Hematopoietic multipotent progenitor cell treated with erythropoietin and hydrocortisone succinate and interleukin-3 and kit ligand, for 15 days (in vitro differentiated cells): Measurements from ENCODE around the gene ACD.

ENCODE experiments used
- DNase-seq: peaks from one replicate; pipeline ENCODE4 v3.0.0-alpha.2; 2015; ENCODE audit warnings: low spot score

The ACD gene

DNA sequence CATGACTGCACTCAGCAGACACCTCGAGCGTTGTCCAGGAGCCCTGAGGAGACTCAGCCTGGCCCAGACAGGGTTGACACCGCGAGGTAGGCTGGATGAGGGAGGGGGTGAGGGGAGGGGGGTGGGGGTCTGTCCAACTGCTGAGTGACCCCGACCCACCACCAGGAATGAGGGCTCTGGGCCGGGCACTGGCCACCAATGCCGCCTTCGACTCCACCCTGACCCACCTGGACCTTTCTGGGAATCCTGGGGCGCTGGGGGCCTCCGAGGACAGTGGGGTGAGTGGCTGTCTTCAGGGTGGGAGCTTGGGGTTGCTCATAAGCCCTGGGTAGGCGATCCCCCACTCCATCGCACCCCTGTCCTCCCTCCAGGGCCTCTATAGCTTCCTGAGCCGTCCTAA is 12.4 kb downstream of the ACD start:
- no peak for DNase-seq

DNA sequence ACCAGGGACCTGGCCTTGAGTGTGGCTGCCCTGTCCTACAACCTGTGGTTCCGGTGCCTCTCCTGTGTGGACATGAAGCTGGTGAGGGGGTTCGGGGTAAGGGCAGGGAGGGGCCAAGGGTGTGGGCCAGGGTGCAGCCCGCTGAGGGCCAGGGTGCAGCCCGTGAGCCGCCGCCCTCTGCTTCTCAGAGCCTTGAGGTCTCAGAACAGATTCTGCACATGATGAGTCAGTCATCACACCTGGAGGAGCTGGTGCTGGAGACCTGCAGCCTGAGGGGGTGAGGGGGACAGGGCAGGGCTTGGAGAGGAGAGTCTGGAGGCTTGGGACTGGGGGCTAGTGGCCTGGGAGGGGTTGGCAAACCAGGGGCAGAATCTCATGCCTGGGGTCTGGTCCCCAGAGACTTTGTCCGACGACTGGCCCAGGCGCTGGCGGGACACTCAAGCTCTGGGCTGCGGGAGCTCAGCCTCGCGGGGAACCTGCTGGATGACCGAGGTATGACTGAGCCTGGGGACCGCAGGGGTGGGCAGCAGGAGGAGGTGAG is 12.9 kb downstream of the ACD start:
- no peak for DNase-seq

DNA sequence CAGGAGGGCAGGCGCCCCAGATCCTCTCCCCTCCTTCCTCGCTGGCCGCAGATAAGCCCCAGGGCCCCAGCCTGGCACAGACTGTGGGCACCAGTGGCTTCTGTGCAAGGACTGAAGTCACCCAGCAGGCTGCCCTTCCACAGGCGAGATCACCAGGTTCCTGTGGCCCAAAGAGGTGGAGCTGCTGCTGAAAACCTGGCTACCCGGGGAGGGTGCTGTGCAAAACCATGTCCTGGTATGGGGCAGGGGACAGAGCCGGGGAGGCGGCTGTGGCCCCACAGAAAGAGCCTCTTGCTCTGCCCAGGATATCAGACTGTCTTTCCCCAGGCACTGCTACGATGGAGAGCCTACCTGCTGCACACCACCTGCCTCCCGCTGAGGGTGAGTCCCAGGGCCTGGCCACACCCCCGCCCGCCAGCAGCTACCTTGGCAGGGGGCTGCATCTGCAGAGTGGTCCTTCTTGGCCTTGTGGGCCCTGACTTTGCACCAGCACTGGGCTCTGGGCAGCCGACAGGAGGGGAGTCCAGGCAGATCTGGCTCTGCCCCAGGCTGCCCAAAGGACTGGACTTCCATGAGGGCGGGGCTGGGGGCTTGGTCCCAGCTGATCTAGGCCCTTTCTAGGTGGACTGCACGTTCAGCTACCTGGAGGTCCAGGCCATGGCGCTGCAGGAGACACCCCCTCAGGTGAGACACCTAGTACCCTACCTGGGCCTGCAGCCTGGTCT is 14.5 kb downstream of the ACD start:
- DNase-seq = no peak

DNA sequence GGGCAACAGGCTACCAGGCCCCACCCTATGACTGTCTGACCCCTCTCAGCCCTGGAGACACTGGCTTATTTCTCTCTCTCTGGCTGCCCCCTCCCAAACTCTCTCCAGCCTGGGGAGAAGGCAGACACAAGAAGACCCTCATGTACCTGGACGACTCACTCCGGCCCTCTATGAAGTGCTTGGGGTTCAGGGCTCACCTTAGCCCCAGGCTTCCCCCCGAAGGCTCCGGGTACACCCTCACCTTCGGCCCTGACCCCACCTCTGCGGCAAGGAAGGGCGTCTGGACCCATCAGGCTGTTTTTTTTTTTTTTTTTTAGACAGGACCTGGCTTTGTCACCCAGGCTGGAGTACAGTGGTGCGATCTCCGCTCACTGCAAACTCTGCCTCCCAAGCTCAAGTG is 16.0 kb downstream of the ACD start:
- DNase-seq = no peak

DNA sequence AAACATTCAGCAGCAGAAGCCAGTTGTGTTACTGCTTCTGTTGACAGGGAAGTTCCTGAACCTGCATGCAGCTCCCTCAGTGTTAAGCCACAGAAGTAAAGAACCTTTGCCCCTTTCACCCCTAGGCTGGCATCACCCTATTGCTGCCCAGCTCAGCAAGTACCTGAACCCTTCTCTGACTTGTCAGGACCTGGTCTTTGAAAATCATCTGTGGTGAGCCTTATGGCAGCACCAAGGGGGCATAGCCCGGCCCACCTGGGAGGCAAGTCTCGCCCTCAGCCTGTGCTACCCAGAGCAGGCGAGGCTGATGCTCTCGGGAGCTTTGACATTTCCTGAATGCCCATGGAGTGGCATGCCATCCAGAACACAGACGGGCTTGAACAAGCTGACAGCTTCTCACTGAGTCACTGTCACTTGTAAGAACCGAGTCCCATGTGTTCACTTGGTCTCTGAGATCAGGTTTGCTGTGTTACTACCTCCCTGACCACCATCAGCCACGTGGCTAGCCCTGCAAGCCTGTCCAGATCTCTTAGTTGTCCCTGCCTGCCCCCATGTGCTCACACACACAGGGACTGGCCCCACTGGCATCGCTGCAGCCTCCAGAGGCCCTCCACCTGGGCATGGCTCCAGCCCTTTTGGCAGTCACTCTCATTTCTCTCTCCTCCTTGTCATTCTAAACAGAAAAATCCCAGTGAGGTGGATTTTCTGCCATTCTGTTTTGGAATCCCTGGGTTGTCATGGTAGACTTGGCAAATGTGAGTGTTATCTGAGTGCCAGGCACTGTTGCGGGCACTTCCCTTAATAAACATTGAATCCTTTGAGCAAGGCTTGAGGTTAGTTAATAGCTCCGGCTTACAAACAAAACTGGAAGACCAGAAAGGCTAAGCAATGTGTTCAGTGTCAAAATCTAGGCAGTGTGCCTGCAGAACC is 18.0 kb downstream of the ACD start:
- no peak for DNase-seq

DNA sequence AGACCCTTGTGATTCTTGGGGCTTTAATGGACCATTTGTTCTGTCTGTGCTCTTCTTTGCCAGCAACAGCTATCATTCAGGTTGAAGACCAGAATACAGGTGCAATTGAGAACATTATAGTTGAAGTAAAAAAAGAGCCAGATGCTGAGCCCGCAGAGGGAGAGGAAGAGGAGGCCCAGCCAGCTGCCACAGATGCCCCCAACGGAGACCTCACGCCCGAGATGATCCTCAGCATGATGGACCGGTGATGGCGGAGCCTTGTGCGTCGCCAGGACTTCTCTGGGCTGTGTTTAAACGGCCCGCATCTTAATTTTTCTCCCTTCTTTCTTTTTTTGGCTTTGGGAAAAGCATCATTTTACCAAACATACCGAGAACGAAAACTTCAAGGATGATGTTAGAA is 22.4 kb downstream of the ACD start:
- no peak for DNase-seq

DNA sequence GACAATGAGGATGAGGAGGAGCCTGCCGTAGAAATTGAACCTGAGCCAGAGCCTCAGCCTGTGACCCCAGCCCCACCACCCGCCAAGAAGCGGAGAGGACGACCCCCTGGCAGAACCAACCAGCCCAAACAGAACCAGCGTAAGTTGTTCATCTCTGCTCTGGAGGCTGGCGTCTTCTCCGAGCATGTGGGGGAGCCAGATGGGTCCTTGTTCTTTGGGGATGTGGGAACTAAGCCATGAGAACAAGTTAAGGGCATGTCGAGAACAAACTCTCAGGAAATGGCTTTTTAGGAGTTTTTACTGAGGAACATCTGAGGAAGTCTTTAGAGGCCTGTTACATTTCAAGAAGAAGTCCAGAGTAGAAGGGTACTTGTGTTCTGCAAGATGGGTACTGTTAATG is 23.3 kb downstream of the ACD start:
- no peak for DNase-seq

DNA sequence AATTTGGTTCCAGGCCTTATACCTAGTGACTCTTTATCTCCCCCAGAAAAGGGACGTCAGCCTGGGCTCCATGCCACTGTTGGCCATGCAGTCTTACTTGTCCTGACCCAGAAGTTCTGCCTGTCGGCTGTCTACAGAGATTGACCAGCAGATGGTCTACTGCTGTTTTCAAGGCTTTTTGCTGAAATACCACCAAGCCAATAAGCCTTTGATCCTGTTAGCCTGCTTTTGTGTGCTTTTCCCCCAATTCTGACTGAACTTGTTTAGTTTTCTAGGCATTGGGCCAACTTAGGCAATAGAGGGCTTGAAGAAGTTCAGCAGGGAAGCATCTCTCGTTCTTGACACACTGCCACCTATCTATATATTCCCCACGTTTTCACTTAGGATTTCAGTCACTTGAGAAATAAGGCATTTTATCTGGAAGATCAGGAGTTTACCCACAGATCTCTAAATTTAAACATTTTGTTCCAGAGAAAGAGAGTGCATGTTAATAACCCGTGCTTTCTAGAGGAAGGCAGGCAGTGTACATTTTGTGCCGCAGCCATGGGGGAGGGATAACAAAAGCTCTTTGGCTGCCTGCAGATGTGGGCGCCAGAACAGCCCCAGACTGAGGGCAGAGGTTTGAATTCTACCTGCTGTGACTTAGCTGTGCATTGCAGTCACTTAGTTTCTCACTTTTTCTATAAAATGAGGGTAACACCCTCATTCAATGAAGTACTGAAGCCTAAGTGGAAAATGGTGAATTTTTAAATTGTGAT is 27.5 kb downstream of the ACD start:
- DNase-seq = no peak

DNA sequence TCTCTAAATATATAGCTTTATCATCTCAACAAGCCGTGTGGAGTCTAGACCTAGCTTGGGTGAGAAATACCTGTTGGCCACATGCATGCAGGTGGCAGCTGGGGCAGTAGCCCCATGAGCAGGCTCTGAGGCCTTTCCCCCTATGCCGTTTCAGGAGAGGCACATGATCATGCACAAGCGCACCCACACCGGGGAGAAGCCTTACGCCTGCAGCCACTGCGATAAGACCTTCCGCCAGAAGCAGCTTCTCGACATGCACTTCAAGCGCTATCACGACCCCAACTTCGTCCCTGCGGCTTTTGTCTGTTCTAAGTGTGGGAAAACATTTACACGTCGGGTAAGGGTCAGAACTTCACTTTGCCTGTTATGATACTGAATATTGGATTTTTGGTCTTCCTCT is 31.8 kb downstream of the ACD start:
- no peak for DNase-seq

DNA sequence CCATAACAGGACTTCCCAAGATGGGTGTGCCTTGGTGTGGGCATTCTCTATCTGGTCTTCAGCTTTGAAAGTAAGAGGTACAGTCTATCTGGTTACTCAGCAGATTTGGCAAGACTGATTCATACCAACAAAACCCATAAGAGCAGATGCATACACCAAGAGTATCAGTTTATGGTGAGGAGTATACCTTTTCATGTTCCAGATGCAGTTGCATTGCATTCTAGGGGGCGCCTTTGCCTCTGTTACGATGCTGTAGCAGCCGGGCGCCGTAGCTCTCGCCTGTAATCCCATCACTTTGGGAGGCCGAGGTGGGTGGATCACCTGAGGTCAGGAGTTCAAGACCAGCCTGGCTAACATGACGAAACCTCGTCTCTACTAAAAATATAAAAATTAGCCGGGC is 46.3 kb downstream of the ACD start:
- DNase-seq = peak; percentile 27

DNA sequence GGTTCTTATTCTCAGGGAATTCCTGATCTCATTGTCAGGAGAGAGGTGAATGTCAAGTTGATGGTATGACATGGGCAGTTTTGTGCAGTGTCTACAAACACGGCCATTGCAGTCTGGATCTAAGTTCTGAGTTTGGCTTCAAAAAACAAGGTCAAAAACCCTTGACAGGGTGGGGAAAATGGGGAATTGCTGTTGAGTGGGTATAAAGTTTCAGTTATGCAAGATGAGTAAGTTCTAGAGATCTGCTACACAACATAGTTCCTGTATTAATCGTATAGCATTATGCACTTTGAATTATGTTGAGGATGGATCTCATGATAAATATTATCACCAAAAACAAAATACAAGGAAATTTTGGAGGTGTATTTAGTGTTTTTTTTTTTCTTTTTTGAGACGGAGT is 51.7 kb downstream of the ACD start:
- DNase-seq = no peak
